PC-3 (cell line): ENCODE data around the gene CYB5R2. TPM values are rescaled to one million over a fixed set of nuclear protein-coding genes. Genes with fewer than 3 reads are reported as not detected.

Experiments used
- ATAC-seq: fragments of 200-7000 bp; cut with Tn5 transposase; 2 replicates; pipeline ENCODE4 v1.9.1; 2020; ENCODE audit warnings: mild to moderate bottlenecking, moderate library complexity
- BruUV-seq: library from RNA; stranded (reverse); fragments of 400-500 nt; replicated peaks from 2 replicates; lab custom pipeline; 2021; lab: Mats Ljungman, UMichigan
- CTCF ChIA-PET: fragments of 300-600 bp; sonication (Branson Sonifier 250); formaldehyde crosslinking; loops from one replicate; lab custom pipeline; 2022; ENCODE audit warnings: antibody characterized with exemption; lab: Charles Lee
- POLR2A ChIA-PET: fragments of 300-600 bp; sonication (Branson Sonifier 250); formaldehyde crosslinking; loops from one replicate; lab custom pipeline; 2022; ENCODE audit warnings: antibody characterized with exemption; ENCODE audit not compliant: unreplicated experiment; lab: Charles Lee
- DNase-seq: peaks from one replicate; pipeline ENCODE4 v3.0.0-alpha.2; 2015
- H2AFZ ChIP-seq: fragments of 300-600 bp; sonication (generic); 2 replicates; pipeline ENCODE4 v1.6.0; 2016; ENCODE audit warnings: antibody characterized with exemption, low read length
- H3F3A ChIP-seq: fragments of 300-600 bp; sonication (generic); one replicate; pipeline ENCODE4 v1.6.0; 2017; ENCODE audit warnings: antibody characterized with exemption, low read length, control low read depth, mild to moderate bottlenecking; ENCODE audit not compliant: unreplicated experiment
- H3K27ac ChIP-seq: fragments of 300-600 bp; sonication (generic); 2 replicates; pipeline ENCODE4 v1.5.1; 2016; ENCODE audit warnings: mild to moderate bottlenecking, low read length
- H3K27me3 ChIP-seq: fragments of 300-600 bp; sonication (generic); 2 replicates; pipeline ENCODE4 v1.6.1; 2016; ENCODE audit warnings: low read length, mixed read lengths
- H3K36me3 ChIP-seq: fragments of 300-600 bp; sonication (generic); 2 replicates; pipeline ENCODE4 v1.6.1; 2016; ENCODE audit warnings: low read depth, mixed run types, low read length, mixed read lengths
- H3K4me1 ChIP-seq: fragments of 300-600 bp; sonication (generic); 2 replicates; pipeline ENCODE4 v1.5.1; 2016; ENCODE audit warnings: low read length; ENCODE audit not compliant: insufficient read depth
- H3K4me2 ChIP-seq: fragments of 300-600 bp; sonication (generic); 2 replicates; pipeline ENCODE4 v1.6.0; 2016; ENCODE audit warnings: low read length
- H3K4me3 ChIP-seq: fragments of 300-600 bp; sonication (generic); 2 replicates; pipeline ENCODE4 v1.5.1; 2016; ENCODE audit warnings: mild to moderate bottlenecking, low read length, mixed read lengths
- H3K79me2 ChIP-seq: fragments of 300-600 bp; sonication (generic); 2 replicates; pipeline ENCODE4 v1.6.1; 2017; ENCODE audit warnings: low read length, mixed read lengths
- H3K9ac ChIP-seq: fragments of 300-600 bp; sonication (generic); 2 replicates; pipeline ENCODE4 v1.6.0; 2016; ENCODE audit warnings: mild to moderate bottlenecking, low read length
- H3K9me2 ChIP-seq: fragments of 300-600 bp; sonication (generic); replicated peaks from 2 replicates; pipeline ENCODE4 v1.6.1; 2016; ENCODE audit warnings: mixed run types, low read length, mixed read lengths
- H3K9me3 ChIP-seq: fragments of 300-600 bp; sonication (generic); 2 replicates; pipeline ENCODE4 v1.6.1; 2016; ENCODE audit warnings: low read length, mixed read lengths
- H4K20me1 ChIP-seq: fragments of 300-600 bp; sonication (generic); 2 replicates; pipeline ENCODE4 v1.6.1; 2016; ENCODE audit warnings: low read length, mixed read lengths
- EZH2 ChIP-seq: fragments of 300-600 bp; sonication (generic); IDR thresholded peaks from one replicate; pipeline ENCODE4 v1.6.1; 2017; ENCODE audit warnings: antibody characterized with exemption, mild to moderate bottlenecking, low read length; ENCODE audit not compliant: unreplicated experiment
- EZH2phosphoT487 ChIP-seq: fragments of 300-600 bp; sonication (generic); IDR thresholded peaks from 2 replicates; pipeline ENCODE4 v1.6.1; 2018; ENCODE audit warnings: mild to moderate bottlenecking, antibody characterized with exemption, low read length, borderline replicate concordance
- intact Hi-C: fragments of 100-400 bp; cut with micrococcal nuclease; formaldehyde crosslinking; loops from 2 replicates; pipeline ENCODE4 v1.9.0; 2023
- total RNA-seq: library from RNA; depleted of rRNA; stranded (reverse); fragments of >200 nt; gene quantifications from 2 replicates; pipeline ENCODE4 v1.2.3, GENCODE V29; 2014
- TF ChIP-seq, protein P1 (sequence below): fragments of 300-600 bp; sonication (generic); conservative IDR thresholded peaks from 2 replicates; pipeline ENCODE4 v1.5.1; 2017; ENCODE audit warnings: antibody characterized with exemption, low read depth, mild to moderate bottlenecking, low read length

CYB5R2 gene
- total RNA-seq, 1 experiment from 2014 or later, result 5.4 TPM

DNA sequence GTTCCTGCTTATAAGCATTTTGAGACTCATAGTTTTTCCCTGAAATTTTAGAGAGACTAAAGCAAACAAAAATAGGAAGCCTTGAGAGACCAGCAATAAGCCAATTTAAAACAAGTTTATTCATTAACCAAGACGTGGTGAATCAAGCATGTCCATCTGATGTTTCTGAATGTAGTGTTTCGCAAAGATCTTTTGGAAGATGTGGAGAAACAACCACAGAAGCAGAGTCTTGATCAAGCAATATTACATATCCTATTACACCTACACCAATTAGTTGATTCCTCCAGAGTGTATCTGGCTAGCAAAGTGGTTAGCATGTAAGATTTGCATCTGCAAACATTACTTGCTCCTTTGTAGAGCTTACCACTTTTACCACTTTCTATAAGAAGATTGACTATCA lies 33.1 kb upstream of the CYB5R2 start, which contains the start of gene OVCH2:
OVCH2 (minus strand) TSS at position 101 of the 400 bp plus-strand sequence; CDS start at position 18, 83 bp downstream.
- ChIA-PET POLR2A (no interaction called here), CTCF (no interaction called here)
- H3K36me3 ChIP-seq, result no peaks in the 10 kb centered on the region
- H3K27ac ChIP-seq, result no peak within 1 kb of the TSS
- H3K4me1 ChIP-seq, result no peaks in the 10 kb centered on the region
- peaks cover 58% of the 10 kb centered on the region for H3K27me3 ChIP-seq
- no peaks in the 10 kb centered on the region for H4K20me1 ChIP-seq
- H3K9me3 ChIP-seq, result no peaks in the 10 kb centered on the region
- BruUV-seq, result no TSS peak
- no peak for ATAC-seq
- no peak within 1 kb of the TSS for H3K4me3 ChIP-seq
- H3K9ac ChIP-seq, result no peak within 1 kb of the TSS
- no peak for DNase-seq
- TF ChIP-seq EZH2phosphoT487 (no peak), EZH2 (no peak)
- TF ChIP-seq, protein P1, sequence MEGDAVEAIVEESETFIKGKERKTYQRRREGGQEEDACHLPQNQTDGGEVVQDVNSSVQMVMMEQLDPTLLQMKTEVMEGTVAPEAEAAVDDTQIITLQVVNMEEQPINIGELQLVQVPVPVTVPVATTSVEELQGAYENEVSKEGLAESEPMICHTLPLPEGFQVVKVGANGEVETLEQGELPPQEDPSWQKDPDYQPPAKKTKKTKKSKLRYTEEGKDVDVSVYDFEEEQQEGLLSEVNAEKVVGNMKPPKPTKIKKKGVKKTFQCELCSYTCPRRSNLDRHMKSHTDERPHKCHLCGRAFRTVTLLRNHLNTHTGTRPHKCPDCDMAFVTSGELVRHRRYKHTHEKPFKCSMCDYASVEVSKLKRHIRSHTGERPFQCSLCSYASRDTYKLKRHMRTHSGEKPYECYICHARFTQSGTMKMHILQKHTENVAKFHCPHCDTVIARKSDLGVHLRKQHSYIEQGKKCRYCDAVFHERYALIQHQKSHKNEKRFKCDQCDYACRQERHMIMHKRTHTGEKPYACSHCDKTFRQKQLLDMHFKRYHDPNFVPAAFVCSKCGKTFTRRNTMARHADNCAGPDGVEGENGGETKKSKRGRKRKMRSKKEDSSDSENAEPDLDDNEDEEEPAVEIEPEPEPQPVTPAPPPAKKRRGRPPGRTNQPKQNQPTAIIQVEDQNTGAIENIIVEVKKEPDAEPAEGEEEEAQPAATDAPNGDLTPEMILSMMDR, result no peak
- intact Hi-C loops, result no loop called here
- H3K9me2 ChIP-seq, result no peaks in the 10 kb centered on the region
- H3K79me2 ChIP-seq, result no peaks in the 10 kb centered on the region
- no peaks in the 10 kb centered on the region for H3F3A ChIP-seq
- H2AFZ ChIP-seq, result no peak within 1 kb of the TSS
- H3K4me2 ChIP-seq, result no peak within 1 kb of the TSS

DNA sequence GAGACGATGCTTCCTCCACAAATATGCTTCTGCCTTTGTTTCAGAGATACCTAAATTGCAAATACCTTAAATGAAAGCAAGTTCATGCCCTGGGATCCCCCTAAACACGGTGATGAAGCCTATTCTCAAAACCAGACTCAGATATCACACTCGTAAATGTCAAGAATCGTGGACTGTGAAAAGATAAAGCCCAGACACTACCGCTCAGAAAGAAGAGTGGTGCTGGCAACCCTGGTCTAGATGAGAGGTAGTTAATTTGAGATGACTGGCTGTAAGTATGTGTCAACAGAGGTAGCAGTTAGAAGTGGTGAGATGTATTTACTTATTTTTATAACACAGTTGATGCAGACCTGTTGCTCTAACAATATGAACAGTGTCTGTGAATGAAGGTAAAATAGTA lies 30.4 kb upstream of the CYB5R2 start:
- POLR2A ChIA-PET, result no interaction called here
- H3K27ac ChIP-seq, result no peak overlapping the region
- DNase-seq, result no peak

DNA sequence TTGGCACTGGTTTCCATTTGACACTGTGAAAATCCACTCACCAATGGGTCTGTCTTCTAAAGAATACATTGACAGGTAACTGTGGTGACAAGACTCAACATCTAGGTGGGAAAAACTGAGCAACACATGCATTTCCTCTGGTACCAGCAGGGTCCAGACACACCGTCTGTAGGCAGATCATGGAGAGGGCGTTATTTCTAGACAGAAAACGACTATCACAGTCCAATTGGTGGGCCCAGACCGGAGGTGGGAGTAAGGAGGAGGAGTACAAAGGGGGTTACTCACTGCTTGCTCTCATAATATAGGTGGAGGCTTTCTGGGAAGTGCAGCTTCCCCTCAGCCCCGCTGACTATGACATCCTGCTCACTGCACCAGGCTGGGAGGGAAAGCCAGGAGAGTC lies 23.1 kb upstream of the CYB5R2 start:
- H2AFZ ChIP-seq, result no peak overlapping the region
- CTCF ChIA-PET, result no interaction called here
- no peaks in the 10 kb centered on the region for H3K9me2 ChIP-seq
- intact Hi-C loops, result no loop called here
- H3F3A ChIP-seq, result no peaks in the 10 kb centered on the region
- no peak overlapping the region for H3K4me3 ChIP-seq
- no peak for ATAC-seq
- no TSS peak for BruUV-seq
- TF ChIP-seq, protein P1, result no peak
- no peak for TF ChIP-seq EZH2phosphoT487
- H4K20me1 ChIP-seq, result no peaks in the 10 kb centered on the region
- POLR2A ChIA-PET, result no interaction called here
- H3K27ac ChIP-seq, result no peak overlapping the region
- no peaks in the 10 kb centered on the region for H3K4me1 ChIP-seq
- H3K9ac ChIP-seq, result no peak overlapping the region
- H3K79me2 ChIP-seq, result no peaks in the 10 kb centered on the region
- H3K36me3 ChIP-seq, result no peaks in the 10 kb centered on the region
- no peaks in the 10 kb centered on the region for H3K9me3 ChIP-seq
- DNase-seq, result no peak
- H3K27me3 ChIP-seq, result peaks cover 49% of the 10 kb centered on the region
- no peak overlapping the region for H3K4me2 ChIP-seq

More for the DNA sequence above, 30.4 kb upstream of the CYB5R2 start:
- Histone ChIP-seq H3K9me3 (no peaks in the 10 kb centered on the region), H3K9ac (no peak overlapping the region), H3F3A (no peaks in the 10 kb centered on the region), H4K20me1 (no peaks in the 10 kb centered on the region), H3K36me3 (no peaks in the 10 kb centered on the region), H3K4me2 (no peak overlapping the region), H2AFZ (no peak overlapping the region), H3K4me1 (no peaks in the 10 kb centered on the region), H3K9me2 (no peaks in the 10 kb centered on the region), H3K79me2 (no peaks in the 10 kb centered on the region), H3K4me3 (no peak overlapping the region), H3K27me3 (peaks cover 51% of the 10 kb centered on the region)
- TF ChIP-seq EZH2phosphoT487 (no peak), EZH2 (no peak)
- TF ChIP-seq, protein P1, result no peak
- CTCF ChIA-PET, result no interaction called here
- no peak for ATAC-seq
- intact Hi-C loops, result no loop called here
- BruUV-seq, result no TSS peak
